CD4-positive, alpha-beta T cell (primary cell): ENCODE results near the gene PLXNA2. TPM values are rescaled to one million over a fixed set of nuclear protein-coding genes. Genes with fewer than 3 reads are reported as not detected.

Experiments used
- ATAC-seq: fragments of 200-7000 bp; cut with Tn5 transposase; one replicate; pipeline ENCODE4 v1.10.0; 2022; ENCODE audit warnings: mild to moderate bottlenecking; ENCODE audit not compliant: poor library complexity
- CTCF ChIA-PET: fragments of 350-600 bp; sonication (Branson Sonifier 250); formaldehyde crosslinking; loops from one replicate; lab custom pipeline; 2021; ENCODE audit warnings: antibody characterized with exemption, inconsistent platforms; lab: Charles Lee
- POLR2A ChIA-PET: fragments of 350-600 bp; sonication (Branson Sonifier 250); formaldehyde crosslinking; loops from one replicate; lab custom pipeline; 2021; ENCODE audit warnings: antibody characterized with exemption, inconsistent platforms; lab: Charles Lee
- DNase-seq, 14 experiments: peaks; one replicate each; pipeline ENCODE4 v3.0.0-alpha.2; 2013 to 2020; ENCODE audit warnings: mixed read lengths in 2 of 14
- H3K27ac ChIP-seq, 2 donors: one replicate each; pipeline versions ENCODE4 v1.5.1 to v1.7.0; 2013; ENCODE audit warnings: low read length in 2 of 2, low read depth in 1 of 2, mild to moderate bottlenecking in 1 of 2
- H3K27me3 ChIP-seq, 2 experiments: 1 replicate in 1 of 2; 2 replicates in 1 of 2; pipeline versions ENCODE4 v1.6.1 to v1.7.0; 2013; ENCODE audit warnings: low read length in 2 of 2, control low read depth in 1 of 2, mild to moderate bottlenecking in 1 of 2, moderate library complexity in 1 of 2; ENCODE audit not compliant: insufficient read depth in 2 of 2, control insufficient read depth in 1 of 2
- H3K36me3 ChIP-seq: one replicate; pipeline ENCODE4 v1.6.1; 2013; ENCODE audit warnings: low read length, control low read depth; ENCODE audit not compliant: insufficient read depth
- H3K4me1 ChIP-seq: one replicate; pipeline ENCODE4 v1.6.1; 2013; ENCODE audit warnings: low read length, control low read depth; ENCODE audit not compliant: insufficient read depth
- H3K4me3 ChIP-seq: one replicate; pipeline ENCODE4 v1.5.1; 2013; ENCODE audit warnings: mild to moderate bottlenecking, low read length, moderate library complexity
- H3K9me3 ChIP-seq, 2 experiments: 1 replicate in 1 of 2; 2 replicates in 1 of 2; pipeline versions ENCODE4 v1.6.1 to v1.7.0; 2013; ENCODE audit warnings: low read length in 2 of 2, mild to moderate bottlenecking in 2 of 2, control low read depth in 1 of 2, moderate library complexity in 1 of 2; ENCODE audit not compliant: control insufficient read depth in 1 of 2, insufficient read depth in 1 of 2
- H3K27ac Mint-ChIP-seq: one replicate; pipeline ENCODE4 v1.8.0; 2020; ENCODE audit warnings: mixed read lengths
- H3K27me3 Mint-ChIP-seq: one replicate; pipeline ENCODE4 v1.8.0; 2021; ENCODE audit warnings: mixed read lengths
- H3K36me3 Mint-ChIP-seq: one replicate; pipeline ENCODE4 v1.8.0; 2021; ENCODE audit warnings: low read depth, mixed read lengths
- H3K4me1 Mint-ChIP-seq: one replicate; pipeline ENCODE4 v1.8.0; 2021; ENCODE audit warnings: low read depth, mixed read lengths
- H3K4me3 Mint-ChIP-seq: one replicate; pipeline ENCODE4 v1.8.0; 2020; ENCODE audit warnings: mild to moderate bottlenecking, mixed read lengths
- H3K9me3 Mint-ChIP-seq: one replicate; pipeline ENCODE4 v1.8.0; 2020; ENCODE audit warnings: mixed read lengths
- CTCF ChIP-seq: fragments of 200-600 bp; IDR thresholded peaks from one replicate; pipeline ENCODE4 v1.8.0; 2022; ENCODE audit warnings: antibody characterized with exemption, mild to moderate bottlenecking
- intact Hi-C, 2 experiments: fragments of 100-400 bp; cut with DNase I in 1 of 2; cut with micrococcal nuclease in 1 of 2; formaldehyde crosslinking; loops; one replicate each; pipeline versions ENCODE4 v1.15.1 to v1.9.0; 2023 to 2025; cut with DNase I, micrococcal nuclease
- total RNA-seq, 174 experiments: library from RNA in 2 of 174; stranded (reverse) in 2 of 174; gene quantifications; one replicate each; pipeline ENCODE4 v1.2.3 and lab custom pipeline; 2021 to 2026

PLXNA2 gene
- total RNA-seq, 2 experiments from 2014 or later = 0.75 to 0.77 TPM

DNA sequence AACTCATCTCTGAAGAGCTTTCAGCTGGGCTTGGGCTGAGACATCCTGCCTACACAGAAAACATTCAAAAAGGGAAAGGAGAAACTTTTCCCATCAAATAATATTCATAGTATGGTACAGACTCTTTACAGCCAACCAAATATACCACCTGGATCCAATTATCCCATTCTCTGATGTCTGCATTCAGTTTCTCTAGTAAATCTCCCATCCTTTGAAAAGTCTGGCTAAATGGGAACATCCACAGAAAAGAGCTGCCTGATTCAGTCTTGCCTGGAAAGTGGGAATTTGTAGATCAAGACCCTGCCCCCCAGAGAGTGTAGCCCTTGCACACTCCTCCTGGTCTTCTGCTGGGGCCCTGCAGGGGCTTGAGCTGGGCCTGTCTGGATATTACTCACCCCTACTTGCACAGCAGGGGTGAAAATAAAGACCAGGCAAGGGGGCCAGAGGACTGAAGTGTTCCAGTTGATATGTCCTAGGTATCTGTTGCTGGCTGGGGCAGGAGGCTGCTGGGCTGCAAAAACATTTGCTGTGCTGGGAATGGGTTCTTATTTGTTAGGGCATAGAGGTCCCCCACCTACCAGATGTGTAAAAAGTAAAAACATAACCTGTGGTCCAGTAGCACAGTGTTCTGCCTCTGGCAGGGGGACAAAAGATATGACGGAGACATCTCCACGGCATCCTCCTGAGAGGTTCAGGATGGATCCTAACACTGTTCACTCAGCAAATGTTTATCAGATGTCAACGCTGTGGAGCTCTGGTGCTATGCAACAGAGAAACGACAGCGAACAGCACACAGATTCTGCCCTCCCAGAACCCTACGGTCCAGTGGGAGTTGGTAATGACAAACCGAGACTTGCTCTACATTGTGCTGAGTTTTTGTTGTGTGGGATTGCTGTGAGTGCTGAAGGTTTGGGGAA lies 140.3 kb downstream of the PLXNA2 start:
- no peaks in the 10 kb centered on the region for H3K36me3 ChIP-seq
- Mint-ChIP-seq H3K4me1 (no peaks in the 10 kb centered on the region), H3K36me3 (no peaks in the 10 kb centered on the region), H3K27ac (no peak overlapping the region), H3K9me3 (no peaks in the 10 kb centered on the region), H3K4me3 (no peak overlapping the region), H3K27me3 (no peaks in the 10 kb centered on the region)
- no peak overlapping the region for H3K27ac ChIP-seq
- no peak for TF ChIP-seq CTCF
- H3K4me3 ChIP-seq = no peak overlapping the region
- DNase-seq (no peak), ATAC-seq (no peak)
- POLR2A ChIA-PET = no interaction called here
- H3K4me1 ChIP-seq = no peaks in the 10 kb centered on the region
- intact Hi-C loops = no loop called here
- CTCF ChIA-PET = no interaction called here
- H3K27me3 ChIP-seq = peaks cover 0 to 2% of the 10 kb centered on the region in 2 experiments
- no peaks in the 10 kb centered on the region for H3K9me3 ChIP-seq

- Histone ChIP-seq H3K27ac (no peak overlapping the region), H3K36me3 (no peaks in the 10 kb centered on the region), H3K4me3 (no peak overlapping the region), H3K27me3 (peaks cover 0 to 2% of the 10 kb centered on the region in 2 experiments), H3K4me1 (no peaks in the 10 kb centered on the region), H3K9me3 (no peaks in the 10 kb centered on the region)
- Mint-ChIP-seq H3K4me1 (no peaks in the 10 kb centered on the region), H3K36me3 (no peaks in the 10 kb centered on the region), H3K27ac (no peak overlapping the region), H3K4me3 (no peak overlapping the region), H3K9me3 (no peaks in the 10 kb centered on the region), H3K27me3 (no peaks in the 10 kb centered on the region)
- POLR2A ChIA-PET = no interaction called here
- intact Hi-C loops = no loop called here
- DNase-seq (no peak), ATAC-seq (no peak)
- CTCF ChIA-PET = no interaction called here
- TF ChIP-seq CTCF = no peak
These were observed 142.3 kb downstream of the PLXNA2 start for GRCh38 chr1:208101661-208102431.

GRCh38 chr1:208100906-208101305 lies 143.3 kb downstream of the PLXNA2 start:
- no peak overlapping the region for H3K4me3 Mint-ChIP-seq
- H3K27me3 Mint-ChIP-seq = no peaks in the 10 kb centered on the region
- no peak overlapping the region for H3K4me3 ChIP-seq
- intact Hi-C loops = no loop called here
- H3K4me1 ChIP-seq = no peaks in the 10 kb centered on the region
- ATAC-seq = no peak
- H3K27ac Mint-ChIP-seq = no peak overlapping the region
- ChIA-PET POLR2A (no interaction called here), CTCF (no interaction called here)
- no peaks in the 10 kb centered on the region for H3K4me1 Mint-ChIP-seq
- H3K27me3 ChIP-seq = peaks cover 0 to 2% of the 10 kb centered on the region in 2 experiments
- no peak for TF ChIP-seq CTCF
- no peaks in the 10 kb centered on the region for H3K9me3 ChIP-seq
- H3K36me3 Mint-ChIP-seq = no peaks in the 10 kb centered on the region
- DNase-seq = no peak
- H3K27ac ChIP-seq = no peak overlapping the region
- no peaks in the 10 kb centered on the region for H3K9me3 Mint-ChIP-seq
- no peaks in the 10 kb centered on the region for H3K36me3 ChIP-seq
